ENCODE measurements around the gene ASPSCR1.

DNA sequence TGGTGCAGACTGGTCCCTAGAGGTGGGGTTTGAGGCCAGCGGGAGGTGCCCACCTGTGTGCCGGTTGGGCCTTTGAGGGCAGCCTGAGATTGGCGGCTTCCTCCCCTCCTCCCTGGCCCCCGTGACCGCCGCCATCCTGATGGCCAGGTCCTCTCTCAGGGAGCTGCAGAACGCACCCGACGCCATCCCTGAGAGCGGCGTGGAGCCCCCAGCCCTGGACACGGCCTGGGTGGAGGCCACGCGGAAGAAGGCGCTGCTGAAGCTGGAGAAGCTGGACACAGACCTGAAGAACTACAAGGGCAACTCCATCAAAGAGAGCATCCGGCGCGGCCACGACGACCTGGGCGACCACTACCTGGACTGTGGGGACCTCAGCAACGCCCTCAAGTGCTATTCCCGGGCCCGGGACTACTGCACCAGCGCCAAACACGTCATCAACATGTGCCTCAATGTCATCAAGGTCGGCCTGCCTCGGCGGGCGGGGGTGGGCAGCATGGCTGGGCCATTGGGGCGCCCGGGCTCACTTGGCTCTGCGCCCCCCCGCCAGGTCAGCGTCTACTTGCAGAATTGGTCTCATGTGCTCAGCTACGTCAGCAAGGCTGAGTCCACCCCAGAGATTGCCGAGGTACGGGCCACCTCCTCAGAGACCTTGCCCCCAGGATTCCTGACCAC lies 77.1 kb downstream of the ASPSCR1 start:
- TF ChIP-seq, protein P1, sequence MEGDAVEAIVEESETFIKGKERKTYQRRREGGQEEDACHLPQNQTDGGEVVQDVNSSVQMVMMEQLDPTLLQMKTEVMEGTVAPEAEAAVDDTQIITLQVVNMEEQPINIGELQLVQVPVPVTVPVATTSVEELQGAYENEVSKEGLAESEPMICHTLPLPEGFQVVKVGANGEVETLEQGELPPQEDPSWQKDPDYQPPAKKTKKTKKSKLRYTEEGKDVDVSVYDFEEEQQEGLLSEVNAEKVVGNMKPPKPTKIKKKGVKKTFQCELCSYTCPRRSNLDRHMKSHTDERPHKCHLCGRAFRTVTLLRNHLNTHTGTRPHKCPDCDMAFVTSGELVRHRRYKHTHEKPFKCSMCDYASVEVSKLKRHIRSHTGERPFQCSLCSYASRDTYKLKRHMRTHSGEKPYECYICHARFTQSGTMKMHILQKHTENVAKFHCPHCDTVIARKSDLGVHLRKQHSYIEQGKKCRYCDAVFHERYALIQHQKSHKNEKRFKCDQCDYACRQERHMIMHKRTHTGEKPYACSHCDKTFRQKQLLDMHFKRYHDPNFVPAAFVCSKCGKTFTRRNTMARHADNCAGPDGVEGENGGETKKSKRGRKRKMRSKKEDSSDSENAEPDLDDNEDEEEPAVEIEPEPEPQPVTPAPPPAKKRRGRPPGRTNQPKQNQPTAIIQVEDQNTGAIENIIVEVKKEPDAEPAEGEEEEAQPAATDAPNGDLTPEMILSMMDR (conservative IDR thresholded peaks at IDR 0.05; ENCODE audit: low read depth, low read length), result no peak
- no peak for TF ChIP-seq POLR2A (IDR thresholded peaks at IDR 0.05; ENCODE audit: low read depth, low read length)
- TF ChIP-seq RCOR1 (IDR thresholded peaks at IDR 0.05; ENCODE audit: insufficient replicate concordance, low read length), result no peak
- TF ChIP-seq RFX5 (IDR thresholded peaks at IDR 0.05; ENCODE audit: low read depth, low read length), result no peak
- no peak for TF ChIP-seq CHD1 (IDR thresholded peaks at IDR 0.05; ENCODE audit: low read depth, low read length)
- TF ChIP-seq NFE2L2 (IDR thresholded peaks at IDR 0.05; ENCODE audit: low read depth, low read length), result no peak
- TF ChIP-seq RAD21 (IDR thresholded peaks at IDR 0.05; ENCODE audit: low read length), result no peak
- TF ChIP-seq MXI1 (IDR thresholded peaks at IDR 0.05; ENCODE audit: borderline replicate concordance, low read depth, low read length), result no peak
- no peak for TF ChIP-seq SMC3 (IDR thresholded peaks at IDR 0.05; ENCODE audit: low read depth, low read length)
- no peak for TF ChIP-seq FOS (IDR thresholded peaks at IDR 0.05; ENCODE audit: low read depth, low read length)
- TF ChIP-seq, protein P2, sequence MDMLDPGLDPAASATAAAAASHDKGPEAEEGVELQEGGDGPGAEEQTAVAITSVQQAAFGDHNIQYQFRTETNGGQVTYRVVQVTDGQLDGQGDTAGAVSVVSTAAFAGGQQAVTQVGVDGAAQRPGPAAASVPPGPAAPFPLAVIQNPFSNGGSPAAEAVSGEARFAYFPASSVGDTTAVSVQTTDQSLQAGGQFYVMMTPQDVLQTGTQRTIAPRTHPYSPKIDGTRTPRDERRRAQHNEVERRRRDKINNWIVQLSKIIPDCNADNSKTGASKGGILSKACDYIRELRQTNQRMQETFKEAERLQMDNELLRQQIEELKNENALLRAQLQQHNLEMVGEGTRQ (IDR thresholded peaks at IDR 0.05; ENCODE audit: low read depth, low read length), result no peak
- TF ChIP-seq, protein P3, sequence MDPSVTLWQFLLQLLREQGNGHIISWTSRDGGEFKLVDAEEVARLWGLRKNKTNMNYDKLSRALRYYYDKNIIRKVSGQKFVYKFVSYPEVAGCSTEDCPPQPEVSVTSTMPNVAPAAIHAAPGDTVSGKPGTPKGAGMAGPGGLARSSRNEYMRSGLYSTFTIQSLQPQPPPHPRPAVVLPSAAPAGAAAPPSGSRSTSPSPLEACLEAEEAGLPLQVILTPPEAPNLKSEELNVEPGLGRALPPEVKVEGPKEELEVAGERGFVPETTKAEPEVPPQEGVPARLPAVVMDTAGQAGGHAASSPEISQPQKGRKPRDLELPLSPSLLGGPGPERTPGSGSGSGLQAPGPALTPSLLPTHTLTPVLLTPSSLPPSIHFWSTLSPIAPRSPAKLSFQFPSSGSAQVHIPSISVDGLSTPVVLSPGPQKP (IDR thresholded peaks at IDR 0.05; ENCODE audit: borderline replicate concordance, low read depth, low read length), result no peak
- no peak for TF ChIP-seq MAZ (IDR thresholded peaks at IDR 0.05; ENCODE audit: borderline replicate concordance, low read depth, low read length)
